ENCODE results near the gene AEBP1. TPM values are rescaled to one million over a fixed set of nuclear protein-coding genes. Genes with fewer than 3 reads are reported as not detected.

Gene AEBP1
- total RNA-seq, 1 experiment from 2014 or later = not detected

- peak; percentile 39 for DNase-seq (ENCODE audit: low read depth)
Measured at GRCh38 chr7:44104860-44105771, 971 bp downstream of the AEBP1 start.

GRCh38 chr7:44105832-44106231 lies 1.7 kb downstream of the AEBP1 start:
- DNase-seq (ENCODE audit: low read depth) = no peak

- no peak for DNase-seq (ENCODE audit: low read depth)
Measured at GRCh38 chr7:44106311-44107065, 2.3 kb downstream of the AEBP1 start.

- no peak for DNase-seq (ENCODE audit: low read depth)
Measured at GRCh38 chr7:44107116-44107960, 3.2 kb downstream of the AEBP1 start.

- no peak for DNase-seq (ENCODE audit: low read depth)
Measured at GRCh38 chr7:44107961-44108767, 4.0 kb downstream of the AEBP1 start.

- no peak for DNase-seq (ENCODE audit: low read depth)
Measured at GRCh38 chr7:44108768-44109750, 4.9 kb downstream of the AEBP1 start.

- no peak for DNase-seq (ENCODE audit: low read depth)
Measured at GRCh38 chr7:44109991-44110390, 5.8 kb downstream of the AEBP1 start.

GRCh38 chr7:44110719-44111635 lies 6.8 kb downstream of the AEBP1 start:
- no peak for DNase-seq (ENCODE audit: low read depth)

DNA sequence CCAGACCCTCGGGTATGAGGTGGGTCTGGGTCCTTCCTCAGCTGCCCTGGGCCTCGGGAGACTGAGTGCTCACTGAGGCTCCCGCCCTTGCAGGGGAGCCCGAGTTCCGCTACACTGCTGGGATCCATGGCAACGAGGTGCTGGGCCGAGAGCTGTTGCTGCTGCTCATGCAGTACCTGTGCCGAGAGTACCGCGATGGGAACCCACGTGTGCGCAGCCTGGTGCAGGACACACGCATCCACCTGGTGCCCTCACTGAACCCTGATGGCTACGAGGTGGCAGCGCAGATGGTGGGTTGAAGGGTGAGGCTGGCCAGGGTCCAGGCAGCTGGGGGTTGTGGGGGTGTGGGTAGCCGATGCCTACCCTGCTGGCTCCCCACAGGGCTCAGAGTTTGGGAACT lies 7.6 kb downstream of the AEBP1 start:
- DNase-seq (ENCODE audit: low read depth) = no peak

GRCh38 chr7:44112231-44112996 lies 8.3 kb downstream of the AEBP1 start:
- no peak for DNase-seq (ENCODE audit: low read depth)

GRCh38 chr7:44112997-44113763 lies 9.0 kb downstream of the AEBP1 start:
- no peak for DNase-seq (ENCODE audit: low read depth)

DNA sequence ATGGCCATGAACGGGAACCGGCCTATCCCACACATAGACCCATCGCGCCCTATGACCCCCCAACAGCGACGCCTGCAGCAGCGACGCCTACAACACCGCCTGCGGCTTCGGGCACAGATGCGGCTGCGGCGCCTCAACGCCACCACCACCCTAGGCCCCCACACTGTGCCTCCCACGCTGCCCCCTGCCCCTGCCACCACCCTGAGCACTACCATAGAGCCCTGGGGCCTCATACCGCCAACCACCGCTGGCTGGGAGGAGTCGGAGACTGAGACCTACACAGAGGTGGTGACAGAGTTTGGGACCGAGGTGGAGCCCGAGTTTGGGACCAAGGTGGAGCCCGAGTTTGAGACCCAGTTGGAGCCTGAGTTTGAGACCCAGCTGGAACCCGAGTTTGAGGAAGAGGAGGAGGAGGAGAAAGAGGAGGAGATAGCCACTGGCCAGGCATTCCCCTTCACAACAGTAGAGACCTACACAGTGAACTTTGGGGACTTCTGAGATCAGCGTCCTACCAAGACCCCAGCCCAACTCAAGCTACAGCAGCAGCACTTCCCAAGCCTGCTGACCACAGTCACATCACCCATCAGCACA lies 9.7 kb downstream of the AEBP1 start:
- no peak for DNase-seq (ENCODE audit: low read depth)

DNA sequence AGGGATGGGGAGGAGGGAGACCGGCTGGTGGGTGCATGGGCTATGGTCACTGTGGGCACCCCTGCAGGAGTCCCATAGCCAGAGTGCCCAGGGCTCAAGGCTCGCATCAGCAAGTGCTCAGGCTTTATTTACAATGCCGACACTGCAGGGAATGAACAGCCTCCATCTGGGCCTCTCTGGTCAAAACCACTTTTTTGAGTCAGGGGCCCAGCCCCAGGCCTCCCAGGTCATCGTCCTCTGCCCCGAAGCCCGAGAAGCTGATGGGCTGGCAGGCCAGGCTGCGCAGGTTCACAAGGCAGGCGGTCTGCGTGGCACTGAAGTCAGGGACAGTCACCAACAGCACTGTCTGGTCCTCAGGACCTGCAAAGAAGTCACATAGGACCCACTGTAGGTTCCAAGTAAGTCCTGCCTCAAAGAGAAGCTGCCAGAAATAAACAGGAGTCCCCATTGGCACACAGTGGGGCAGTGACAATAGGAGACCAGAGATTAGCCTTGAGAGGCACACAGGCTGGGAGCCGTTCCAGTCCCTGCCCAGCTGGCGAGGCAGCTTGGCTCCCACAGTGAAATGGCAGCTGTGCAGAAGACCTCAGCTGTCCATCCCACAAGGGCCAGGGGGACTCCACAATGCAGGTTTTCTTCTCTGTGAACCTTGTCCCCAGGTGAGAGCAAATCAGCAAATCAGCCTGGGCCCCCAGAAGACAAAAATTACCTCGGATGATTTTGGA lies 10.6 kb downstream of the AEBP1 start:
- peak; percentile 39 for DNase-seq (ENCODE audit: low read depth)

DNA sequence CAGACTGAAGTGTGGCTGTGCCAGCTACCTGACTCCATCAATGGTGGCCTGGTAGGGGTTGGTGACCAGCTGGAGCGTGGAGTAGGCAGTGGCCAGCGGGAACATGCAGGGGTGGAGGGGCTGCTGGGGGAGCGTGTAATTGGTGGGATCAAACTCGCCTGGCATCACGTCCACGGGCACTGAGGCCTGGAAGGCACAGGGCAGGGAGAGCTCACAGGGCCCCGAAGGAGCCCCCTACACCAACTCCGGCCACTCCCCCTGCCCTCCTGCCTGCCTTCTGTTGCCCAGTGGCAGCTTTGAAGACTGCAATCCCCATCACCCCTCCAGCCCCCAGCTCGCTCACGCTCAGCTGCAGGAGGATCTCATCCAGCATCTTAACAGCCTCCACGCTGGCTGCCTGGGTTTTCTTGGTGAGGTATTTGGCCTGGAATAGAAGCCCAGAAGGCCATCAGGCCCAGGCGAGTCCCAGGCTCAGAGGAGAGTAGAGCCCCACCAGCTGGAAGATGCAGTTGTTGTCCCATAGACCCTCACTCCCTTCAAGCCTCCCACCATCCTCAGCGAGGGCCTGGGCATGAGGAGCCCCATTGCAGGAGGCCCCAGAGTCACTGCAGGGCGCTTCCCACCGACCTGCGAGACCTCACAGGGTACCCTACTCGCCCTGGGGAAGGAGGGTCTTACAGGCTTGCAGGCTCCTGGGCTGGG lies 12.1 kb downstream of the AEBP1 start:
- no peak for DNase-seq (ENCODE audit: low read depth)
